ENCODE data around the gene DNAL4. TPM values are rescaled to one million over a fixed set of nuclear protein-coding genes. Genes with fewer than 3 reads are reported as not detected.

DNAL4 gene
- total and polyA plus RNA-seq, 10 of the 15 experiments (the other 5 are each of a cell fraction or from before 2014, with no cell fraction given): 0.35 to 8.5 (median 6.3) TPM; not detected in 1

- no peaks in the 10 kb centered on the region for H4K20me1 ChIP-seq (ENCODE audit: control insufficient read depth, insufficient read depth)
- POLR2A ChIA-PET: no interaction called here
- H3K36me3 ChIP-seq (ENCODE audit: control insufficient read depth in 2 of 2, insufficient read depth in 2 of 2, low read length in 1 of 2): no peaks in the 10 kb centered on the region
- CTCF ChIA-PET: no interaction called here
- H3K4me3 ChIP-seq: no peak overlapping the region
- intact Hi-C loops (cut with micrococcal nuclease; ENCODE audit: unreplicated experiment) (no loop called here), in situ Hi-C loops (cut with MboI) (no loop called here)
- no peak for ATAC-seq
- no peaks in the 10 kb centered on the region for H3K4me1 ChIP-seq (ENCODE audit: control insufficient read depth, insufficient read depth, low read length)
- H2AFZ ChIP-seq (ENCODE audit: control insufficient read depth, low read depth, low read length): no peak overlapping the region
- no TSS peak for BruUV-seq (replicated peaks)
- H3K79me2 ChIP-seq (ENCODE audit: control insufficient read depth, insufficient read depth, low read length): no peaks in the 10 kb centered on the region
- FAIRE-seq: no peak
- H3K9ac ChIP-seq (ENCODE audit: control insufficient read depth, insufficient read depth, low read length): no peak overlapping the region
- SMC1A ChIA-PET (ENCODE audit: uncharacterized antibody, unreplicated experiment): no interaction called here
- H3K27ac ChIP-seq (ENCODE audit: control insufficient read depth, insufficient read depth): no peak overlapping the region
- no peak for DNase-seq (ENCODE audit: low read depth, low spot score)
- WGBS (ENCODE audit: insufficient coverage, insufficient replicate concordance, low lambda C conversion rate, missing lambda C conversion rate): 75% methylated on average over 27 of the region's 27 CpGs
- no peak overlapping the region for H3K4me2 ChIP-seq (ENCODE audit: control insufficient read depth, insufficient read depth)
- no peaks in the 10 kb centered on the region for H3K27me3 ChIP-seq (replicated peaks in 1 of 2; ENCODE audit: control insufficient read depth in 2 of 2, insufficient read depth in 2 of 2, low read length in 1 of 2)
- RAD21 ChIA-PET (ENCODE audit: unreplicated experiment): no interaction called here
- no peaks in the 10 kb centered on the region for H3K9me3 ChIP-seq (replicated peaks; ENCODE audit: control insufficient read depth, insufficient read depth, low read length)
- TF ChIP-seq BACH1 (IDR thresholded peaks at IDR 0.05; ENCODE audit: borderline replicate concordance) (no peak), NBN (IDR thresholded peaks at IDR 0.05) (no peak), ZBTB4 (CRISPR knock-in tag; IDR thresholded peaks at IDR 0.05) (no peak), ATF3 (IDR thresholded peaks at IDR 0.05; ENCODE audit: borderline replicate concordance, extremely low read depth, low read depth, low read length) (no peak), RAD51 (IDR thresholded peaks at IDR 0.05) (no peak), USF2 (IDR thresholded peaks at IDR 0.05; ENCODE audit: borderline replicate concordance, low read depth, low read length) (no peak), ZNF592 (IDR thresholded peaks at IDR 0.05) (no peak), CBX3 (IDR thresholded peaks at IDR 0.05; ENCODE audit: borderline replicate concordance, low read depth) (no peak), DPF2 (IDR thresholded peaks at IDR 0.05) (no peak), RCOR1 (conservative IDR thresholded peaks at IDR 0.05; ENCODE audit: low read depth, low read length) (no peak), USF1 (IDR thresholded peaks at IDR 0.05; ENCODE audit: borderline replicate concordance, extremely low read length, insufficient read depth, low read depth, low read length) (no peak), CHD1 (IDR thresholded peaks at IDR 0.05; ENCODE audit: low read depth, low read length) (no peak), CHD2 (IDR thresholded peaks at IDR 0.05; ENCODE audit: borderline replicate concordance, low read depth, low read length) (no peak), POLR2AphosphoS2 (IDR thresholded peaks at IDR 0.05; ENCODE audit: low read depth, low read length) (no peak), LARP7 (IDR thresholded peaks at IDR 0.05) (no peak)
Measured at GRCh38 chr22:38777087-38777671, 16.8 kb downstream of the DNAL4 start.
